ENCODE measurements around the gene SCN2B.

GRCh38 chr11:118202599-118203422 is 26.4 kb upstream of the SCN2B start:
- TF ChIP-seq CTCF (IDR thresholded peaks at IDR 0.05) (no peak), POLR2A (IDR thresholded peaks at IDR 0.05) (no peak), POLR2AphosphoS5 (IDR thresholded peaks at IDR 0.05; ENCODE audit: insufficient read depth in 1 of 2, low read depth in 1 of 2) (no peak)

All from vagina (tissue), 2 donors.